Osteocyte (in vitro differentiated cells): Measurements from ENCODE around the gene ALPI. TPM values are rescaled to one million over a fixed set of nuclear protein-coding genes. Genes with fewer than 3 reads are reported as not detected.
"Not testable (repeated sequence)": the region's sequence is repeated elsewhere in the genome, so short reads cannot be mapped to it uniquely, and the experiment has no call there.

Experiments used
- DNase-seq: peaks from one replicate; pipeline ENCODE4 v3.0.0; 2021; ENCODE audit warnings: mixed read lengths; ENCODE audit not compliant: unreplicated experiment; ENCODE audit errors: extremely low spot score
- H3K27ac Mint-ChIP-seq: one replicate; pipeline ENCODE4 v1.8.0; 2021; ENCODE audit warnings: mild to moderate bottlenecking, mixed read lengths; ENCODE audit not compliant: unreplicated experiment
- H3K27me3 Mint-ChIP-seq: one replicate; pipeline ENCODE4 v1.8.0; 2021; ENCODE audit warnings: mixed read lengths; ENCODE audit not compliant: unreplicated experiment
- H3K36me3 Mint-ChIP-seq: one replicate; pipeline ENCODE4 v1.8.0; 2021; ENCODE audit warnings: mixed read lengths; ENCODE audit not compliant: unreplicated experiment
- H3K4me1 Mint-ChIP-seq: one replicate; pipeline ENCODE4 v1.8.0; 2021; ENCODE audit warnings: mixed read lengths; ENCODE audit not compliant: unreplicated experiment
- H3K4me3 Mint-ChIP-seq: one replicate; pipeline ENCODE4 v1.8.0; 2021; ENCODE audit warnings: mild to moderate bottlenecking, moderate library complexity, mixed read lengths; ENCODE audit not compliant: unreplicated experiment
- H3K9me3 Mint-ChIP-seq: one replicate; pipeline ENCODE4 v1.8.0; 2021; ENCODE audit warnings: mixed read lengths; ENCODE audit not compliant: unreplicated experiment
- CTCF ChIP-seq: fragments of 200-600 bp; sonication (generic); IDR thresholded peaks from 2 replicates; pipeline ENCODE4 v1.5.0; 2021; ENCODE audit warnings: antibody characterized with exemption, mild to moderate bottlenecking, moderate library complexity
- total RNA-seq: library from RNA; stranded (reverse); gene quantifications from 2 replicates; pipeline ENCODE4 v1.2.1, GENCODE V29; 2021

ALPI gene
- total RNA-seq, 1 donor from 2014 or later = not detected

GRCh38 chr2:232419245-232420072 is 36.5 kb upstream of the ALPI start:
- H3K4me3 Mint-ChIP-seq = peak overlapping the region; percentile 77

GRCh38 chr2:232420073-232420454 is 35.9 kb upstream of the ALPI start:
- Mint-ChIP-seq H3K27me3 (peaks cover 50% of the 10 kb centered on the region), H3K36me3 (peaks cover 3% of the 10 kb centered on the region), H3K27ac (no peak overlapping the region), H3K9me3 (peaks cover 5% of the 10 kb centered on the region), H3K4me1 (peaks cover 17% of the 10 kb centered on the region), H3K4me3 (peak overlapping the region; percentile 62)
- no peak for DNase-seq
- no peak for TF ChIP-seq CTCF

More at GRCh38 chr2:232419245-232420072, 36.5 kb upstream of the ALPI start:
- Mint-ChIP-seq H3K9me3 (peaks cover 5% of the 10 kb centered on the region), H3K27me3 (peaks cover 49% of the 10 kb centered on the region), H3K27ac (no peak overlapping the region), H3K4me1 (peaks cover 17% of the 10 kb centered on the region), H3K36me3 (peaks cover 3% of the 10 kb centered on the region)
- TF ChIP-seq CTCF = no peak
- no peak for DNase-seq

- peaks cover 54% of the 10 kb centered on the region for H3K27me3 Mint-ChIP-seq
- peak overlapping the region; percentile 62 for H3K4me3 Mint-ChIP-seq
- peaks cover 3% of the 10 kb centered on the region for H3K36me3 Mint-ChIP-seq
- no peak for DNase-seq
- peaks cover 5% of the 10 kb centered on the region for H3K9me3 Mint-ChIP-seq
- no peak overlapping the region for H3K27ac Mint-ChIP-seq
- H3K4me1 Mint-ChIP-seq = peaks cover 17% of the 10 kb centered on the region
- no peak for TF ChIP-seq CTCF
Measured at GRCh38 chr2:232420463-232421188, 35.3 kb upstream of the ALPI start.

GRCh38 chr2:232421189-232421785 is 34.7 kb upstream of the ALPI start:
- peaks cover 60% of the 10 kb centered on the region for H3K27me3 Mint-ChIP-seq
- peaks cover 3% of the 10 kb centered on the region for H3K36me3 Mint-ChIP-seq
- no peak for TF ChIP-seq CTCF
- no peak for DNase-seq
- peaks cover 17% of the 10 kb centered on the region for H3K4me1 Mint-ChIP-seq
- peak overlapping the region; percentile 50 for H3K4me3 Mint-ChIP-seq
- peaks cover 5% of the 10 kb centered on the region for H3K9me3 Mint-ChIP-seq
- H3K27ac Mint-ChIP-seq = no peak overlapping the region

GRCh38 chr2:232422051-232422450 is 33.9 kb upstream of the ALPI start:
- Mint-ChIP-seq H3K36me3 (peaks cover 3% of the 10 kb centered on the region), H3K4me3 (peak overlapping the region; percentile 30), H3K27ac (no peak overlapping the region), H3K9me3 (peaks cover 5% of the 10 kb centered on the region), H3K4me1 (peaks cover 17% of the 10 kb centered on the region), H3K27me3 (peaks cover 60% of the 10 kb centered on the region)
- no peak for TF ChIP-seq CTCF
- DNase-seq = no peak

- H3K4me3 Mint-ChIP-seq, H3K27ac Mint-ChIP-seq, H3K36me3 Mint-ChIP-seq, DNase-seq, H3K9me3 Mint-ChIP-seq: not testable (repeated sequence)
- Mint-ChIP-seq H3K27me3 (peaks cover 59% of the 10 kb centered on the region), H3K4me1 (peaks cover 17% of the 10 kb centered on the region)
Measured at GRCh38 chr2:232422996-232423395, 33.0 kb upstream of the ALPI start.

- not testable (repeated sequence) for H3K27ac Mint-ChIP-seq, H3K9me3 Mint-ChIP-seq, H3K4me3 Mint-ChIP-seq, H3K36me3 Mint-ChIP-seq, DNase-seq
- H3K27me3 Mint-ChIP-seq = peaks cover 54% of the 10 kb centered on the region
- peaks cover 15% of the 10 kb centered on the region for H3K4me1 Mint-ChIP-seq
Measured at GRCh38 chr2:232423407-232423806, 32.5 kb upstream of the ALPI start.
